Activated T-cell treated with anti-CD3 and anti-CD28 coated beads for 1 hour (primary cell): Measurements from ENCODE around the gene SMYD4.

Experiments
- DNase-seq: peaks from one replicate; pipeline ENCODE4 v3.0.0-alpha.2; 2020; ENCODE audit warnings: low read depth

The SMYD4 gene

GRCh38 chr17:1730326-1731193, 99.1 kb downstream of the SMYD4 start:
- DNase-seq, result no peak

GRCh38 chr17:1729966-1730325, 99.8 kb downstream of the SMYD4 start:
- no peak for DNase-seq
